Activated T-cell treated with anti-CD3 and anti-CD28 coated beads, Interleukin-2, amount 50 U/mL, for 72 hours (primary cell): ENCODE measurements around the gene TMEM272. TPM values are rescaled to one million over a fixed set of nuclear protein-coding genes. Genes with fewer than 3 reads are reported as not detected.

Source experiments
- ATAC-seq, 2 donors: fragments of 150-1000 bp; cut with Tn5 transposase; replicated peaks in 1 of 2; 2 replicates each; pipeline ENCODE4 v1.10.0; 2021; ENCODE audit warnings: moderate library complexity in 2 of 2, mild to moderate bottlenecking in 1 of 2
- DNase-seq, 2 donors: peaks; one replicate each; pipeline ENCODE4 v3.0.0; 2021 to 2022; ENCODE audit warnings: mixed read lengths in 1 of 2
- H3K27ac Mint-ChIP-seq: one replicate; pipeline ENCODE4 v1.8.0; 2022; ENCODE audit warnings: mild to moderate bottlenecking, moderate library complexity, mixed read lengths
- H3K27me3 Mint-ChIP-seq: one replicate; pipeline ENCODE4 v1.8.0; 2022; ENCODE audit warnings: low read depth, mixed read lengths
- H3K36me3 Mint-ChIP-seq, 2 donors: one replicate each; pipeline ENCODE4 v1.8.0; 2022; ENCODE audit warnings: mixed read lengths in 2 of 2, mild to moderate bottlenecking in 1 of 2; ENCODE audit not compliant: insufficient read depth in 2 of 2
- H3K4me1 Mint-ChIP-seq: one replicate; pipeline ENCODE4 v1.8.0; 2022; ENCODE audit warnings: low read depth, mixed read lengths
- H3K4me3 Mint-ChIP-seq, 2 donors: one replicate each; pipeline ENCODE4 v1.8.0; 2022; ENCODE audit warnings: mild to moderate bottlenecking in 2 of 2, mixed read lengths in 2 of 2, moderate library complexity in 2 of 2
- H3K9me3 Mint-ChIP-seq, 2 donors: one replicate each; pipeline ENCODE4 v1.8.0; 2022; ENCODE audit warnings: mixed read lengths in 2 of 2
- total RNA-seq, 2 donors: library from RNA; stranded (reverse); gene quantifications; one replicate each; pipeline ENCODE4 v1.2.3, GENCODE V29; 2022

Gene TMEM272
- total RNA-seq, 2 donors from 2014 or later, result 0.19 to 0.30 TPM

DNA sequence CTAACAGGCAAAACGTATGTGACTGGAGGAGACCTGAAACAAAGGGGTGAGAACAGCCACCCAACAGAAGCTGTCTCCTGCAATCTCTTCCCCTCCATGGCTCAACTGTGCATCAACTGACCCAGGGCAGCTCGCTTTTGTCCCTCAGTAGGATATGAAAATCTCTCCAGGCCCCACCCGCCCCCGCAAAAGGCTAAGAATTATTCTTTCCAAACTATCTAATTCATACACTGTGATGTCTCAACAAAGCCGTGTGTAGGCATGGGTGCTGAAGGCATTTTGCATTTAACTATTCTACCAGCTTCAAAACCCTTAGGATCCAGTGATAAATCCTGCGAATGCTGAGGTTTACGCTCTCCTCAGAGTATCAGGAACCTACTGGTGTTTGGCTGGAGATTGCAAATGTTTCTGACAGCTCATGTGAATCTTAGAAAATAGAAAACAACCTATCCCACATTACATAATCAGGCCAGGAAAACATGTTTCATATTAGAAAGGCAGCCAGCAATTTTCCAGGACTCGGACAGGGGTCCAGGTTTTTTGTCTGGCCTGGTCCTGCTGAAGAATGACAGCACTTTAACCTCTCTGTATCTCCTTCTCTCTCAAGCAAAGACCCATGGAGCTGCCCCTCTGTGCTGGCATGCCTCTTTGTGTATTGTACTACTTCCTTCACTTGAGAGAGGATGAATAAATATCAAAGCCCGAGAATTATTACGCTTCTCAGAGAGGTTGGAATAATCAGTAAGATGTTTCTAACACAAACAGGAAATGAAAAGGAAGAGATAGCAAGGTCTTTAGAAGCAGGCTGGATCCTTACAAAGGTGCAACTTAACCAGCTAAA lies 58.3 kb downstream of the TMEM272 start:
- Mint-ChIP-seq H3K4me3 (no peak overlapping the region), H3K9me3 (no peaks in the 10 kb centered on the region), H3K27me3 (no peaks in the 10 kb centered on the region), H3K4me1 (peaks cover 15% of the 10 kb centered on the region), H3K27ac (no peak overlapping the region), H3K36me3 (no peaks in the 10 kb centered on the region)
- ATAC-seq (peak in 1 of 2 donors; percentile 14), DNase-seq (no peak)

DNA sequence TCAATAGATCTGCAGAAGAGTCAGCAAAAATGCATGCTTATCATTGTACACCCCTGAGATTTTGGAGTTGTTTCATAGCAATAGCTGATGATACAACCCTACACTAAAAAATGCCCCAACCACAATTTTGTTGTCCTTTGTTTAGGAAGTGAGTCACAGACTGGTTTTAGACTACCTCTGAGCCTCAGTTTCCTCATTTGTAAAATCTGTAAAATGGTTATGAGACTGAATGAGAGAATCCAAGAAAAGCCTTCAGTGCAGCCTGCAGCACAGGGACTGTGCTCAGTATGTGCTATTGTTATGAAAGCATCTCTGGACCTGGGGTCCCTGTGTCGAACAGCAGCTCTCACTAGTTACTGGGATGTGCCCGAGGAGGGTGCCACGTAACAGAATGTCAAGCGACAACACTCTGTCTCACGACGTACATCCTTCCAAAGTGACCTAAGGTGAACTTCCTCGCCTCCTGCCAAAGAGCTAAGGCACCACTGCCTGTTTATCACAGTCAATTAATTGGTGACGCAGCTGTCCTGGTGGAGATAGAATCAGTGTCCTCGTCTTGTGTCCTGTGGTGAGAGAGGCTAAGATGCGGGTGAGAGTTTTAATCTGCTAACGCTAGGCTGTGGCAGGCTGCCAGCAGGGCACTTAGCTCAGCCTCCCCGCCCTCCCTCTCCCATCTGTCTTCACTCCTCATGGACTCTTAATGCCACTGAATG lies 59.1 kb downstream of the TMEM272 start:
- no peak overlapping the region for H3K4me3 Mint-ChIP-seq
- H3K9me3 Mint-ChIP-seq, result no peaks in the 10 kb centered on the region
- H3K36me3 Mint-ChIP-seq, result no peaks in the 10 kb centered on the region
- DNase-seq (no peak), ATAC-seq (peak; percentile 53 to 72)
- H3K27ac Mint-ChIP-seq, result no peak overlapping the region
- H3K27me3 Mint-ChIP-seq, result no peaks in the 10 kb centered on the region
- H3K4me1 Mint-ChIP-seq, result peaks cover 15% of the 10 kb centered on the region

DNA sequence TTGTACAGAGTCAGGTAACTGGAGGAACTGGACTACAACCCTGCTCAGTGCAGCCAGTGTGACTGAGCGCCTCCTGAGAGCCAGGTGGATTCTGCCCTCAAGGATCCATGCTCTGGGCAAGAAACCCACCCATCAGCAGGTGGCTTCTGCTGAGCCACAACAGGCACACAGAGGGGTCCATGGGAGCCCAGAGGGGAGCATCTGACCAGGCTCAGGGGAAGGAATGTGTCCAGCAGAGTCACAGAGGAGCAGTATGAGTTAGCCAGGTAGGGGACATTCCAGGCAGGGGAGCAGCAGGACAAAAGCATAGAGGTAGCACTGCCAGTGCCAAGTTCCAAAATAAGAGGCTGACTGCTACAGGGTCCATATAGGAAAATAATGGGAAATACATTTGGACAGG lies 60.9 kb downstream of the TMEM272 start:
- H3K27ac Mint-ChIP-seq, result no peak overlapping the region
- H3K36me3 Mint-ChIP-seq, result no peaks in the 10 kb centered on the region
- no peaks in the 10 kb centered on the region for H3K27me3 Mint-ChIP-seq
- no peak for DNase-seq
- peaks cover 15% of the 10 kb centered on the region for H3K4me1 Mint-ChIP-seq
- H3K4me3 Mint-ChIP-seq, result no peak overlapping the region
- no peaks in the 10 kb centered on the region for H3K9me3 Mint-ChIP-seq
- ATAC-seq, result no peak

DNA sequence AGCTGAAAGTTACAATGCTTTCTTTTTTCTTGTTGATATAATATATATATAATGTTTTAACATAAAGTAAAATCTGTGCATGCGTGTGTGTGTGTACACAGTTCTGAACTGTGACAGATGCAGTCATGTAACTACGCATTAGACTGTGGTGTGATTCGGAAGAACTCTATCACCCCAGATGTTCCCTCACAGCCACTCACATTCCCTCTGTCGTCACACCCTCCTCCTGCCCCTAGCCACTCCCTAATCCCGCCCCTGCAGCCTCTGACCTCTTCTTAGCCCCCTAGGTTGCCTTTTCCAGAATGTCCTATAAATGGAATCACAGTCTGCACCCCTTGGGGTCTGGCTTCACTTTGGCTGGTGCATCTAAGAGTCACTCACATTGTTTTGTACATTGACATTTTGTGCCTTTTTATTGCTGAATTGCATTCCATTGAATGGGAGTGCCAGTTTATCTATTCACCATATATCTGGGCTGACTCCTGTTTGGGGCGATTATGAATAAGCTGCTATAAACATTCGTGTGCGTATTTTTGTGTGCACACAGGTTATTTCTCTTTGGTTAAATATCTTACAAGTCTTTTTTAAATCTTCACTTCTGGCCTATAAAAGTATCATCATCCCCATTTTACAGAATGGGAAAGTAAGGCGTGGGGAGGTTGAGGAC lies 61.4 kb downstream of the TMEM272 start:
- Mint-ChIP-seq H3K27me3 (no peaks in the 10 kb centered on the region), H3K4me3 (no peak overlapping the region)
- ATAC-seq, result no peak

DNA sequence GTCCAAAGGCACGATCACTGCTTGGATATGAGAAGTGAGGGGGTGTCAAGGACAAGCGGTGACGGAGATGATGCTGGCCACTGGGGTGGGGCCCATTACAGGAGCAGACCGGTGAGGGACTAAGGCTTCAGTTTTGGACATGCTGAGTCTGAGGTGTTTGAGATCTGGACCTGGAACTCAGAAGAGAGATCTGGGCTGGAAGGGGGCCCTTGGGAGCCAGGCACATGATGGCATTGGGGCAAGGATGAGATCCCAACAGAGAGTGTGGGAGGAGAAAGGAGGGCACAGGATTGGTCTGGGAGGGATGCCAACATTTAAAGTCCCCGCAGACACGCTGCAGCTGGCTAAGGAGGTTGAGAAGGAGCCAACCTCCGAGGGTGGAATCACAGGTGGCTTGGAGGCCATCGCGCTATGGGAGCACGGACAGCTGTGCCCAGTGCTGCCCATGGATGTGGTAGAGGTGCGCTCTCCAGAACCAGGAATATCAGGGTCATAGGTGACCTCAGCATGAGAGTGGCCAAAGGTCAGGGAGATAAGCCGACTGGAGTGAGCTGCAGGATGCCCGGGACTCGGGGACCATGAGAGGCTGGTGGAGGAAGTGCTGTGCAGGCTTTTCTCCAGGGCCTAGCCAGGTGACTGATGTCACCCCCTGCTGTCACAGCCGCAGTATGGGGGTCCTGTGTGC lies 62.8 kb downstream of the TMEM272 start:
- no peaks in the 10 kb centered on the region for H3K9me3 Mint-ChIP-seq
- no peaks in the 10 kb centered on the region for H3K36me3 Mint-ChIP-seq
- H3K27me3 Mint-ChIP-seq, result no peaks in the 10 kb centered on the region
- no peak overlapping the region for H3K27ac Mint-ChIP-seq
- H3K4me1 Mint-ChIP-seq, result peaks cover 15% of the 10 kb centered on the region
- no peak for DNase-seq
- ATAC-seq, result no peak
- H3K4me3 Mint-ChIP-seq, result no peak overlapping the region

More for the DNA sequence above, 61.4 kb downstream of the TMEM272 start:
- no peak for DNase-seq
- Mint-ChIP-seq H3K9me3 (no peaks in the 10 kb centered on the region), H3K4me1 (peaks cover 15% of the 10 kb centered on the region), H3K27ac (no peak overlapping the region), H3K36me3 (no peaks in the 10 kb centered on the region)

DNA sequence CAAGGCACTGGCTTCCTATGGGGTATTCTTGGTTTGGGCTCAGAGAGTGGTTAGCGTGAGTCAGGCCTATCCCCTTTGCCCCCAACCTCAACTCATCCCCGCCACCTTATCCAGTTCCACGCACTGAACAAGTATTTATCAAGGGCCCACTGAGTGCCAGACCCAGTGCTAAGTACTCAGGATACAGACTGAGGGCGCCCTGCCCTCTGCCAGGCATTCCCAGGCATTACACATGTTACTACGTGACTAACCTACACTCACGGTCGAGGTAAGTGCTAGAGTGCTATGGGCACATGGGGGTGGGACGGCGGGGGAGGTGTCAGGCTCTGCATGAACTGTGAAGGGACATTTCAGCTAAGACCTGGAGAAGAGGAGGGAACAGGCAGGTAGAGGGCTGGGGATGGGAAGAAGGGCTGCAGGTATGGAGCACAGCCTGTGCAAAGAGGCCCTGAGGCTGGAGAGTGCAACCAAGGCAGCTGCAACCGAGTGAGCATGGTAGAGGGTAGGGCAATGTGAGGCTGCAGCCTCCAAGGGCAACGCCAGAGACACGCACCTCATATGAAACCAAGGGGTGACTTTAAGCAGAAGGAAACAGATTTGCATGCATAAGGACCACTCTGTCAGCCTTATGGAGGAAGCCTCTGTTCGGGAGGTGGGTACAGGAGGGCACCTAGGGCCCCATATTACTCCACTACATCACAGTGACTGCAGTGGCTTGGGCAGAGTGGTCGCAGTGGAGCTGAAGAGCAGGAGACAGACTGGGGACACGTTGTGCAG lies 63.5 kb downstream of the TMEM272 start:
- ATAC-seq, result peak; percentile 54 to 55
- Mint-ChIP-seq H3K4me1 (peaks cover 9% of the 10 kb centered on the region), H3K4me3 (no peak overlapping the region), H3K36me3 (no peaks in the 10 kb centered on the region), H3K9me3 (no peaks in the 10 kb centered on the region), H3K27ac (no peak overlapping the region), H3K27me3 (no peaks in the 10 kb centered on the region)
- DNase-seq, result no peak

DNA sequence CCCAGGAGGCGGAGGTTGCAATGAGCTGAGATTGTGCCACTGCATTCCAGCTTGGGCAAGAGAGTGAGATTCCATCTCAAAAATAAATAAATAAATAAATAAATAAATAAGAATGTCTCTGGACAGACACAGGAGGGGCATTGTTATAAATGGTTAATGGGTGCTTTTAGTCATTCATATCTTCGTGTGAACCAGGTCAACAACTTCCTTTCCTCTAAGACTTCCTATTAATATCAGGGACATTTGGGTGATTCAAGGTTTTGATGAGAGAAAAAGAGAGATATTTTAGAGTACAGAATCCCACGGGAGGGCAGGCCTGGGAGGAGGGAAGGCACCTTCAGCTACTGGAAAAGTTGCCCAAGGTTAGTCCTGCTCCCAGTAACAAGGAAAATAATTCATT lies 64.9 kb downstream of the TMEM272 start:
- H3K4me3 Mint-ChIP-seq, result no peak overlapping the region
- H3K4me1 Mint-ChIP-seq, result no peaks in the 10 kb centered on the region
- H3K27me3 Mint-ChIP-seq, result no peaks in the 10 kb centered on the region
- no peaks in the 10 kb centered on the region for H3K36me3 Mint-ChIP-seq
- H3K9me3 Mint-ChIP-seq, result no peaks in the 10 kb centered on the region
- H3K27ac Mint-ChIP-seq, result no peak overlapping the region
- no peak for DNase-seq
- no peak for ATAC-seq

DNA sequence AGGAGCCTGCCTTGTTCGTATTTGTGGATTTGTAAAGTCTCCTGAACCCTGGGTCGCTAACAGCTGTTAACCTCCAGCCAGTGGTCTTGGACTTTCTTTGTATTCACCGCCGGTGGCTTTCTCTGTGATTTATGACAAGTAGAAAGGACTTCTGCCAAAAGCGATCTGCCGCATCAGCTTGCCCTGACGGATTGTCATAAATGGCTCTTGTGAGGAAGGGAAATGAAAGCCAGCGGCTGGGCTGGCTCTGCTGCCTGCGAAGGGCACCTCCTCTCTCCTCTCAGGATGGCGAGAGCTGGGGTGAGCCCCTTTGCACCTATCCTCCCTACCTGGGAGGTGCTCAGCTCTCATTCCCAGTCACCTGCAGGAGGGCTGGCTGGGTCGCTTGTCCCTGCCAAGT lies 66.6 kb downstream of the TMEM272 start:
- no peak for ATAC-seq
- Mint-ChIP-seq H3K27me3 (no peaks in the 10 kb centered on the region), H3K9me3 (no peaks in the 10 kb centered on the region), H3K36me3 (no peaks in the 10 kb centered on the region), H3K4me1 (no peaks in the 10 kb centered on the region), H3K4me3 (no peak overlapping the region), H3K27ac (no peak overlapping the region)
- DNase-seq, result no peak

DNA sequence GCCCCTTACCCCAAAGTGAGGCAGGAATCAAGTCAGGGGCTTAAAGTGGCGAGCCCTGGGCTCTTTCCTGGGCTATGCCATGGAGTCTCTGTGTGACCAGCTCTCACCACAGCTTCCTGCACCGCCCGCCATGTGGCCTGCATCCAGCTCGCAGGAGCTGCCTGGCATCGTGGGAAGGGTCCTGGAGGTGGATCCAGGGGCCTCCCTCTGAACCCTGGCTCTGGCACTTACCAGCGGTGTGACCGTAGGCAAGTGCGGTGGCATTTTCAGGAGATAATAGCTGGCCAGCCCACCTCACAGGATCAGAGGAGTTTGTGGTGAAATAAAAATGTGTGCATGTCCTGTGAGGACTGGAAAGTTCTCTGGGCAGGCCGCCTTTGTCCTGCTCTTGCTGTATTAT lies 67.1 kb downstream of the TMEM272 start:
- H3K4me3 Mint-ChIP-seq, result no peak overlapping the region
- no peaks in the 10 kb centered on the region for H3K9me3 Mint-ChIP-seq
- no peak for DNase-seq
- H3K27me3 Mint-ChIP-seq, result no peaks in the 10 kb centered on the region
- no peaks in the 10 kb centered on the region for H3K4me1 Mint-ChIP-seq
- no peak overlapping the region for H3K27ac Mint-ChIP-seq
- H3K36me3 Mint-ChIP-seq, result no peaks in the 10 kb centered on the region
- ATAC-seq, result no peak

DNA sequence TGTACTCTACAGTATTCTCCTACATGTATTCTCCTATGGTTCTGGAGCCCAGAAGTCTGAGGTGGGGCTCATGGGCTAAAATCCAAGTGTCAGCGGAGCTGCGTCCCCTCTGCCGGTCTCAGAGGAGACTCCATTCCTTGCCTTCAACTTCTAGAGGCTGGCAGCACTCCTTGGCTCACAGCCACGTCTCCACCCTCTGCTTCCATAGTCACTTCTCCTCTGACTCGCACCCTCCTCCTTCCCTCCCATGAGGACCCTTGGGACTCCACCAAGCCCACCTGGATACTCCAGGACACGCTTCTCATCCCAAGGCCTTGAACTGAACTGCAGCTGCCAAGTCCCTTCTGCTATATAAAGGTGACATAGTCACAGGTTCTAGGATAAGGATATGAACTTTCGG lies 68.8 kb downstream of the TMEM272 start:
- H3K27ac Mint-ChIP-seq, result no peak overlapping the region
- H3K4me3 Mint-ChIP-seq, result no peak overlapping the region
- no peaks in the 10 kb centered on the region for H3K36me3 Mint-ChIP-seq
- ATAC-seq (no peak), DNase-seq (no peak)
- H3K9me3 Mint-ChIP-seq, result no peaks in the 10 kb centered on the region
- H3K27me3 Mint-ChIP-seq, result no peaks in the 10 kb centered on the region
- H3K4me1 Mint-ChIP-seq, result no peaks in the 10 kb centered on the region

DNA sequence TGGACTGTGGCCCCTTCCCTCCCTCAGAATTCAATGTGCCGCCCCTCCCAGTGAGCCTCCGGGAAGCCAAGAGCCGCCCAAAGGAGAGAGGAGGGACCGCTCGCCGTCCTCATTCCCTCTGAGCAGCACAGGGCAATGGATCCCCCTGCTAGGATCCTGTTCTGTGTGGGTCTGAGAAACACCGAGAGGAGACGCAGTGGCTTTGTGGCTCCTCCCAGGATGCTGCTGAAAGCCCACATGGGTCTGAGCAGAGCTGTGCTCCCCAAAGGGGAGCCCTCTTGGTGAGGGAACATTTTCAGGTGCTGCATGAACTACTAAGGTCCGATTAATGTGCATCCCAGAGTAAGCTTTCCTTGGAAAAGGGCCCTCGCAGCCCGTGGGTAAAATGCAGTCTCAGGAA lies 71.5 kb downstream of the TMEM272 start:
- Mint-ChIP-seq H3K4me3 (no peak overlapping the region), H3K9me3 (no peaks in the 10 kb centered on the region), H3K27ac (no peak overlapping the region), H3K36me3 (no peaks in the 10 kb centered on the region), H3K27me3 (no peaks in the 10 kb centered on the region), H3K4me1 (no peaks in the 10 kb centered on the region)
- no peak for ATAC-seq
- DNase-seq, result no peak

DNA sequence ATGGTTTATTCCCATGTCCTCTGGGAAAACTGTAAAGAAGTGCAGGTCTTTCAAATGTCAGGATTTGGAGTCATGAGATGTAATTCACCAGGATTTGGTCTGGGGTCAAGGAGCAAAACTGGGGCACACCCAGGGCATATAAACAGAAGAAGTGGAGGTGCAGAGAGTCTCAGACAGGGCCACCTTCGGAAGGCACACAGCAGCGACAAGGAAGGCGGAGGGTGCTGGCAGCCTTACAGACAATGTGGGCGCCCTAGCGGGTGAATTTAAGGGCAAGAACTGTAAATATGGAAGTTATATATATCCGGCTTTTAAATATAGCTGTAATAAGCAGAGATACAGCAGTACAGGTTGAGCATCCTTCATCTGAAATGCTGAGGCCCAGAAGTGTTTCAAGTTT lies 72.2 kb downstream of the TMEM272 start:
- Mint-ChIP-seq H3K9me3 (no peaks in the 10 kb centered on the region), H3K4me3 (no peak overlapping the region), H3K27me3 (no peaks in the 10 kb centered on the region), H3K27ac (no peak overlapping the region), H3K36me3 (no peaks in the 10 kb centered on the region), H3K4me1 (no peaks in the 10 kb centered on the region)
- no peak for DNase-seq
- no peak for ATAC-seq
